Stomach (tissue), 9 donors: Measurements from ENCODE around the gene NEU3. TPM values are rescaled to one million over a fixed set of nuclear protein-coding genes. Genes with fewer than 3 reads are reported as not detected.
"Not testable (repeated sequence)": the region's sequence is repeated elsewhere in the genome, so short reads cannot be mapped to it uniquely, and the experiment has no call there.

Source experiments
- DNase-seq, 2 donors: peaks; one replicate each; pipeline versions ENCODE4 v3.0.0 to v3.0.0-alpha.2; 2013 to 2019
- H3K27ac ChIP-seq, 5 donors: fragments of 200-600 bp in 4 of 5; sonication (generic) in 4 of 5; one replicate each; pipeline ENCODE4 v1.5.1; 2013 to 2019; ENCODE audit warnings: mild to moderate bottlenecking in 1 of 5, moderate library complexity in 1 of 5
- H3K27me3 ChIP-seq, 3 donors: fragments of 200-600 bp; sonication (generic); one replicate each; pipeline ENCODE4 v1.5.1; 2017 to 2019; ENCODE audit warnings: mixed run types in 1 of 3
- H3K36me3 ChIP-seq, 4 donors: fragments of 200-600 bp; sonication (generic); 1 replicate in 3 of 4; 2 replicates in 1 of 4; pipeline ENCODE4 v1.5.1; 2016 to 2019
- H3K4me1 ChIP-seq, 4 donors: fragments of 200-600 bp; sonication (generic); one replicate each; pipeline ENCODE4 v1.5.1; 2016 to 2019
- H3K4me3 ChIP-seq, 4 donors: fragments of 200-600 bp; sonication (generic) in 3 of 4; one replicate each; pipeline ENCODE4 v1.5.1; 2016 to 2019; ENCODE audit warnings: mild to moderate bottlenecking in 1 of 4
- H3K9me3 ChIP-seq, 4 donors: fragments of 200-600 bp; sonication (generic); one replicate each; pipeline ENCODE4 v1.5.1; 2016 to 2019
- CTCF ChIP-seq, 7 experiments: fragments of 450-650 bp in 4 of 7; fragments of 200-600 bp in 3 of 7; sonication (generic) in 3 of 7; IDR thresholded peaks; one replicate each; pipeline ENCODE4 v1.5.1; 2016 to 2019; ENCODE audit warnings: antibody characterized with exemption in 7 of 7, control low read depth in 2 of 7, mild to moderate bottlenecking in 1 of 7
- EP300 ChIP-seq: sonication (generic); formaldehyde crosslinking; IDR thresholded peaks from one replicate; pipeline ENCODE4 v1.6.1; 2017; ENCODE audit warnings: antibody characterized with exemption
- POLR2A ChIP-seq, 4 donors: fragments of 450-650 bp; IDR thresholded peaks; one replicate each; pipeline ENCODE4 v1.6.1; 2016; ENCODE audit warnings: antibody characterized with exemption in 4 of 4, control low read depth in 2 of 4, mild to moderate bottlenecking in 1 of 4, moderate library complexity in 1 of 4
- POLR2AphosphoS5 ChIP-seq, 3 donors: sonication (generic); formaldehyde crosslinking; IDR thresholded peaks; one replicate each; pipeline ENCODE4 v1.6.1; 2016; ENCODE audit warnings: antibody characterized with exemption in 3 of 3
- WGBS, 5 donors: extraction: QIAGEN DNeasy Blood & Tissue Kit in 3 of 5; methylation state at CpG; one replicate each; pipeline versions ENCODE4 v1.1.5 to v1.1.7; 2013 to 2018; 5-methylcytosine and 5-hydroxymethylcytosine counted together
- intact Hi-C: fragments of 100-400 bp; cut with DNase I; formaldehyde crosslinking; loops from one replicate; pipeline ENCODE4 v1.15.1; 2023; ENCODE audit warnings: low total_unique reads
- polyA plus RNA-seq, 3 donors: library from polyadenylated mRNA; stranded (reverse); fragments of 200-250 nt; gene quantifications; one replicate each; pipeline ENCODE4 v1.2.3, GENCODE V29; 2013
- total RNA-seq, 5 donors: library from RNA; depleted of rRNA; stranded (reverse); fragments of >200 nt; gene quantifications; one replicate each; pipeline versions ENCODE4 v1.1.0 to v1.2.3, GENCODE V29; 2014 to 2016
- donor health status: healthy with polysubstance abuse.
- donor health status: Bipolar disorder and iron deficiency.
- donor health status: healthy.

Gene NEU3
- total and polyA plus RNA-seq, 8 donors = 0.58 to 33.5 (median 3.7) TPM

DNA sequence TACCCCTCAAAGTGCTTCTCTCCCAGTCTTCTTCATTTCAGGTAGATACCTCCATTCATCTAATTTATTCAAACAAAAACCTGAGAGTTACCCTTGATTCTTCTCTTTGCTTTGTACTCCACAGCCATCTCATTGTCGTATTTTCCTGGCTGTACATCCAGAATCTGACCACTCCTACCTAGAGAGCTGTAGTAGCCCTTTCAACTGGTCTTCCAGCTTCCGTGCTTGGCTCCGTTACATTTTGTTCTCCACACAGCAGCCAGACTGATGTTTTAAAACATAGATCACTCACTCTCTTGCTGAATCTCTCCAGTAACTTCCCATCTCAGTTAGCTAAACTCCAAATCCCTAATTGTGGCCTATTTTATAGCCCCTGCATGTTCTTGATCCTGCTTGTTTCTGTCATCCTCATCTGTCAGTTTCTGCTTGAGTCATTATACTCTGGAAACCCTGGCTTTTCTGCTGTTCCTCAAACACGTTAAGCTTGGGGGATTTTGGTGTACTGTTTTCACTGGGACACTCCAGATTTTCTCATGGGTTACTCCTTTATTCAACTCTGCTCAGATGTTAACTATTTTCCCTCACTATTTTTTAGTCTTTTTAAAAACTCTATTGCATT, 32.2 kb upstream of the NEU3 start:
- no peak overlapping the region for H3K27ac ChIP-seq
- 45 to 68% (median 55%) methylated on average over 4 of the region's 4 CpGs for WGBS, 5 donors
- intact Hi-C loops = no loop called here
- H3K36me3 ChIP-seq = peaks cover 0 to 18% (median 12%) of the 10 kb centered on the region in 4 donors
- TF ChIP-seq EP300 = no peak
- peaks cover 13 to 83% (median 53%) of the 10 kb centered on the region in 4 donors for H3K4me1 ChIP-seq
- DNase-seq = no peak
- no peaks in the 10 kb centered on the region for H3K27me3 ChIP-seq
- no peaks in the 10 kb centered on the region for H3K9me3 ChIP-seq
- no peak overlapping the region for H3K4me3 ChIP-seq

GRCh38 chr11:74957937-74958629, 30.6 kb upstream of the NEU3 start:
- Histone ChIP-seq H3K4me3 (no peak overlapping the region), H3K27ac (no peak overlapping the region), H3K27me3 (no peaks in the 10 kb centered on the region), H3K9me3 (no peaks in the 10 kb centered on the region), H3K4me1 (peaks cover 10 to 82% (median 48%) of the 10 kb centered on the region in 4 donors), H3K36me3 (peaks cover 0 to 14% (median 7%) of the 10 kb centered on the region in 4 donors)
- no peak for DNase-seq
- intact Hi-C loops = no loop called here
- WGBS, 5 donors = 90 to 97% (median 94%) methylated on average over 1 of the region's 1 CpG
- TF ChIP-seq CTCF (IDR thresholded peaks at IDR 0.05) (no peak), EP300 (no peak)

- intact Hi-C loops, H3K9me3 ChIP-seq: not testable (repeated sequence)
- WGBS, 5 donors = 91 to 97% (median 95%) methylated on average over 6 of the region's 6 CpGs
Observed at GRCh38 chr11:74960128-74960527, 28.6 kb upstream of the NEU3 start.

DNA sequence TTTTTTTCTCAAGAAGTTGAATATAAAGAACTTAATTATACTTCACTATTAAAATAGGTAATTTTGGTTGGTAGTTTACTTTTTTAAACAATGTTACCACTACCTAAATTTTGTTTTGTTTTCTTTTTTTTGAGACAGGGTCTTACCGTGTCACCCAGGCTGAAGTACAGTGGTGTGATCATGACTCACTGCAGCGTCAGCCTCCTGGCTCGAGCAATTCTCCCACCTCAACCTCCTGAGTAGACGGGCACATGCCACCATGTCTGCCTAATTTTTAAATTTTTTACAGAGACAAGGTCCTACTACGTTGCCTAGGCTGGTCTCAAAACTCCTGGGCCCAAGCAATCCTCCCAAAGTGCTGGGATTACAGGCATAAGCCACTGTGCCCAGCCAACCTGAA, 22.1 kb upstream of the NEU3 start:
- WGBS, 5 donors = 83 to 95% (median 87%) methylated on average over 5 of the region's 5 CpGs
- DNase-seq = no peak
- peaks cover 16 to 74% (median 69%) of the 10 kb centered on the region in 4 donors for H3K36me3 ChIP-seq
- intact Hi-C loops = no loop called here
- no peaks in the 10 kb centered on the region for H3K27me3 ChIP-seq
- H3K27ac ChIP-seq = no peak overlapping the region
- peaks cover 0 to 37% (median 18%) of the 10 kb centered on the region in 4 donors for H3K4me1 ChIP-seq
- TF ChIP-seq CTCF (IDR thresholded peaks at IDR 0.05) (no peak), EP300 (no peak), POLR2A (IDR thresholded peaks at IDR 0.05) (no peak), POLR2AphosphoS5 (IDR thresholded peaks at IDR 0.05) (no peak)
- H3K9me3 ChIP-seq = no peaks in the 10 kb centered on the region
- H3K4me3 ChIP-seq = no peak overlapping the region

More at GRCh38 chr11:74960128-74960527, 28.6 kb upstream of the NEU3 start:
- H3K27me3 ChIP-seq, H3K27ac ChIP-seq, DNase-seq, H3K4me3 ChIP-seq: not testable (repeated sequence)
- peaks cover 0 to 18% (median 11%) of the 10 kb centered on the region in 4 donors for H3K36me3 ChIP-seq
- peaks cover 10 to 91% (median 53%) of the 10 kb centered on the region in 4 donors for H3K4me1 ChIP-seq

DNA sequence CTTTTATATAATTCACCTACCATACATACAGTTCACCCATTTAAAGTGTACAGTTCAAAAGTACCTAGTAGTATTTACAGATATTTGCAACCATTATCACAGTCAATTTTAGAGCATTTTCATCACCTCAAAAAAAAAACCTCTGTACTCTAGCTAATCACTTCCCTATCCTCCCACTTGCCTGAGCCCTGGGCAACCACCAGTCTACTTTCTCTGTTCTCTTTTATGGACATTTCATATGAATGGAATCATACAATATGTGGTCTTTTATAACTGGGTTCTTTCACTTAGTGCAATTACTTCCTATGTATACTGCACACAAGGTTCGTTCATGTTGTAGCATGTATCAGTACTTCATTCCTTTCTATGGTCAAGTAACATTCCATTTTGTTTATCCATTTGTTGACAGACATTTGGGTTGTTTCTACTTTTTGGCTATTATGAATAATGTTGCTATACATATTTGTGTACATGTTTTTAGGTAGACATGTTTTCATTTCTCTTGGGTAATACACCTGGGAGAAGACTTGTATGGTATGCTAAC, 17.8 kb upstream of the NEU3 start:
- intact Hi-C loops = no loop called here

More for the DNA sequence above, 17.8 kb upstream of the NEU3 start:
- no peak overlapping the region for H3K27ac ChIP-seq
- H3K4me3 ChIP-seq = no peak overlapping the region
- no peak for TF ChIP-seq POLR2AphosphoS5 (IDR thresholded peaks at IDR 0.05)
- no peak for TF ChIP-seq CTCF (IDR thresholded peaks at IDR 0.05)
- TF ChIP-seq EP300 = no peak
- no peak for TF ChIP-seq POLR2A (IDR thresholded peaks at IDR 0.05)
- 84 to 96% (median 87%) methylated on average over 1 of the region's 1 CpG for whole genome bisulfite sequencing, 5 donors
- peaks cover 27 to 98% (median 95%) of the 10 kb centered on the region in 4 donors for H3K36me3 ChIP-seq
- no peaks in the 10 kb centered on the region for H3K9me3 ChIP-seq
- H3K4me1 ChIP-seq = peaks cover 0 to 4% (median 0%) of the 10 kb centered on the region in 4 donors
- DNase-seq = no peak
- H3K27me3 ChIP-seq = no peaks in the 10 kb centered on the region
